GM20431 (cell line): ENCODE results near the gene FIGNL2.
"Not testable (repeated sequence)": the region's sequence is repeated elsewhere in the genome, so short reads cannot be mapped to it uniquely, and the experiment has no call there.

ENCODE experiments used
- in situ Hi-C: fragments of 300-500 bp; cut with MseI, MboI; formaldehyde crosslinking; loops from one replicate; pipeline ENCODE4 v1.15.0; 2020; ENCODE audit warnings: low sequenced_read_pairs; ENCODE audit not compliant: unreplicated experiment

FIGNL2 gene

DNA sequence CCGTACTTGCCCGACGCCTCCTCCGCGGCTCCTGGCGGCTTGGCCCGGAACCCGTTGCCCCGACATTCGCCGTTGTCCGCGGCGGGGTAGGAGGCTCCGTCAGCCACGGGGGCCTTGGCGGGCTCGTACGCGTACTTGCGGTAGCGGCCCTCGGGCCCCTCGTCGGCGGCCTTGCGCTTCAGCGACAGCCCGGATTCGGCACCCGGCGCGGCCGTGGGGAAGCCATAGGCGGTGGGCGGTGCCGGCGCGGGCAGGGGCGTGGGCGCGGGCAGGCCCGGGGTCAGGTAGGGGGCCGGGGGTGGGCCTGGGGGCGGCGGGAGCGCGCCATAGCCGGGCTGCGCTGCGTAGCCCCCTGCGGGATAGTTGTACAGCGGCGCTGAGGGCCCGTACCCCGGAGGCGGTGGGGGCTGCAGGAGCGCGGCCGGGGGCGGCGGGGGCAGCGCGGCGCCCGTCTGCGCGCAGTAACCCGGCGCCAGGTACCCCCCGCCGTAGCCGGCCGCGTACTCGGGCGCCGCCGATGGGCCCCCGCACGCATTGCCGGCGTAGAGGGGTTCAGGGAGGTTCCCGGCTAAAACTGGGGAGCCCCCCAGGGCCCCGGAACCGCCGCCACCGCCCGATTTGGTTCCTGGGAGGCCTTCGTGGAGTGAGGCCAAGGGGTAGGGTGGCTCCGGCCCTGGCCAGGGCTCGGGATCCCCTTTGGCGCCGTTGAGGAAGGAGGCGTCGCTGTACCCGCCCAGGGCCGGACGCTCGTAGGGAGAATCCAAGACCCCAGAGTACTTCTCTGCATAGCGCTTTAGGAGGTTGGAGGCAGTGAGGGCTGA lies 26.9 kb downstream of the FIGNL2 start:
- in situ Hi-C loops: no loop called here

DNA sequence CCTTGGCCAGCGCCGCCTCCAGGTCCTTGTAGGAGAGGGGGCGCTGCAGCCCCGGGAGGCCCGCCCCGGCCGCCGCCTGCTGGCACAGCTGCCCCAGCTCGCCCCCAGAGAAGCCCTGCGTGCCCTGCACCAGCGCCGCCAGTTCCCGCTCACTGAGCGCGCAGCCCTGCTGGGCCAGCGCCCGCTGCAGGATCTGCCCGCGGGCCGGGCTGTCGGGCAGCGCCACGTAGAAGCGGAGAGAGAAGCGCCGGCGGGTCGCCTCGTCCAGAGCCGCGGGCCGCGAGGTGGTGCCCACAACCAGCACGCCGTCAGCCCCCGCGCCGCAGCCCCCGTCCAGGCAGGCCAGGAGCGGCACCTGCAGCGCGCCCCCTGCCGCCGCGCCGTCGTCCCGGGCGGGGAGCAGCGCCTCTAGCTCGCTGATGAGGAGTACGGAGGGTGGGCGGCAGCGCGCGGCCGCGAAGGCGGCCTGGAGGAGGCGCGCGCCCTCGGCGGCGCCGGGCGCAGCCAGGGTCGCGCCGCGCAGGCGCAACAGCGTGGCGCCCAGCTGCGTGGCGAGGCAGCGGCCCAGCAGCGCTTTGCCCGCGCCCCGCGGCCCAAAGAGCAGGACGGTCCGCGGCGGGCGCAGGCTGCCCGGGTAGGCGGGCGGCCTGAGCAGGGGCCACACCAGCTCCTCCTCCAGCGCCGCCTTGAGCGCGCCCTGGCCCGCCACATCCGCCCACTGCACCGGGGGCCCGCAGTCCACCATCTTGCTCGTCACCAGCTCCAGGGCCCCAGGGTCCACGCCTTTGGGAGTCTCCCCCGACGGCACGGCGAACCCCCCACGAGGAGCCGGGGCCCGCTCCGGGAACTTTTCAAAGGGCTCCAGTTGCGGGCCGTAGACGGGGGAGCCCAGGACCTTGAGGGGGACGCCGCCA lies 27.7 kb downstream of the FIGNL2 start:
- in situ Hi-C loops: no loop called here

DNA sequence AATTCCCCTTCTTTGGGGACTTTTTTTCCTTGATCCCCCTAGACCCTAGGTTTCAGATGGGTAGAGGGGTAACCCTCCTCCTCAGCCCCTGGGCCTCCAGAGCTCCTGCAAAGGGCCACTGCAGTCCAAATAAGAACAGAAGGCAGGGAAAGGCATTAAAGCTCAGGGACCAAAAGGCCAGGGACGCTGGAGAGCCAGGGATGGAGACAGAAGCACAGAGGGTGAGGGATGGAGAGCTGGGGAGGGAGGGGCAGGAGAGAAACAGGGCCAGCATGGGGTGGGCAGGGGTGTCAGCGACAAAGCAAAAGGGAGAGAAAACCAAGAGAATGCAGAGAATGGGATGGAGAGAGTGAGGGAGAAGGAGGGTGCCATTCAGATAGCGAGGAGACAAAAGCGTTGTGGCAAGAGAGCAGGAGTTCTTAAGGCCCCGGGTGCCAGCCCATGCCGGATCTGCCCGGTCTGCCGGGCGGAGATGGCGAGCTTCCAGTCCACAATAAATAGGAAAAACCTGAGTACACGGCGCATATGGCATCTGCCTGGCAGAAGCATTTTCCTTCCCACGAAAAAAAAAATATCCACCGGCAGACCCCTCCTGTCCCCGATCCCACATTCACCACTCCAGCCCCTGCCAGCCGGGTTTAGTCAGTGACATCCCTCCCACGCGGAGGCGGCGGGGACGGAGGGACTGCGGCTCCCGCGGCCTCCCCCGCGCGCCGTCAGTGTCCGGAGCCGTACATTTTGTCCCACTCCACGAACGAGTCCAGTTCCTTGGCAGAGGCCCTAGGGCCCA lies 28.6 kb downstream of the FIGNL2 start:
- in situ Hi-C loops: no loop called here

DNA sequence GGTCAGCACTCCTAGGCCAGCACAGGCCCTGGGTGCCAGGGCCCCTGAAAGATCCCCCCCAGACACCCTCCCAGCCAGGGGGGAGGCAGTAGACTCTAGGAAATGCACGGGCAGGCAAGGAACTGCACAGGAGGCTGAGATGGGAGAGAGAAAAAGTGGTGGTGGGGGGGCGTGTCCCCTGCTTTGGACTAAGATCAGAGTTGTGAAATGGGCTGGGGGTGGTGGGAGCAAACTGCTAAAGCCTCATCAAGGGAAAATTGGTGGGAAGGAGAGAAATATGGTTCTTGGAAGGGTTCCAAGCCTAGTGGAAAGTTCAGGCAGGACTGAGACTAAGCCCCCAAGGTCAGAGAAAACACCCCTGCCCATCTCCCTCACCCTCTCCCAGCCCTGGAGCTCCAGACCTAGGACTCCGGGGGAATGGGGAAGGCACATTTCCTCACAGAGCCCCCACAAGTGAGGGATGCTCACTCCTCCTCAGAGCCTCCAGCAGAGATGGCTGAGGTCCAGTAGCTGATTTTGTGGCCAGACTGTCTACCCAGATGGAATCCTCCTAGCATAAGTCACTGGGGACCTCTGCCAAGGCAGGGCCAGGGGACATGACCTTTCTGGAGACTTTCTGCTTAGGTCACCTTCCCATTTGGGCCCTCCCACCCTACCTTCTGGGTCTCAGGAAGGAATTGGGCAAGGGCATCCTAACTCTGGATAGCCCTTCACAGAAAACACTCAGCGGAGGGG lies 29.8 kb downstream of the FIGNL2 start:
- in situ Hi-C loops: no loop called here

DNA sequence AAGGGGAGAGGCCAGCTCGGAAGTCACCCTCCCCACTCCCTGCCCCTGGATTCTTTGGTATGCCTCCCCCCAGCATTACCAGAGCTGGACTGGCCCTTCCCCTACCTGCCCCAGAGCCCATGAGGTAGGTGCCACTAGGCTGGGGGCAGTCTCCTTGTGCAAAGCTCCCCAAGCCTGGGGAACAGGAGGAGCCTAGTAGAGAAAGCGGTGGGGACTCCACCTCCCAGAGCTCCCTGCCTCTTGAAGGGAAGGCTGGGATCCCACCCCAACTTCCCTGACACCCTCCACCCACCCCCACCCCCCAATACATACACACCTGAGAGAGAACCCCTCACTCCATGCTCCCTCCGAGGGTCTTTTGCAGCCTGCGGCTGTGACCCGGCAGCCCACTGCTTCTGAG lies 30.4 kb downstream of the FIGNL2 start:
- in situ Hi-C loops: no loop called here

DNA sequence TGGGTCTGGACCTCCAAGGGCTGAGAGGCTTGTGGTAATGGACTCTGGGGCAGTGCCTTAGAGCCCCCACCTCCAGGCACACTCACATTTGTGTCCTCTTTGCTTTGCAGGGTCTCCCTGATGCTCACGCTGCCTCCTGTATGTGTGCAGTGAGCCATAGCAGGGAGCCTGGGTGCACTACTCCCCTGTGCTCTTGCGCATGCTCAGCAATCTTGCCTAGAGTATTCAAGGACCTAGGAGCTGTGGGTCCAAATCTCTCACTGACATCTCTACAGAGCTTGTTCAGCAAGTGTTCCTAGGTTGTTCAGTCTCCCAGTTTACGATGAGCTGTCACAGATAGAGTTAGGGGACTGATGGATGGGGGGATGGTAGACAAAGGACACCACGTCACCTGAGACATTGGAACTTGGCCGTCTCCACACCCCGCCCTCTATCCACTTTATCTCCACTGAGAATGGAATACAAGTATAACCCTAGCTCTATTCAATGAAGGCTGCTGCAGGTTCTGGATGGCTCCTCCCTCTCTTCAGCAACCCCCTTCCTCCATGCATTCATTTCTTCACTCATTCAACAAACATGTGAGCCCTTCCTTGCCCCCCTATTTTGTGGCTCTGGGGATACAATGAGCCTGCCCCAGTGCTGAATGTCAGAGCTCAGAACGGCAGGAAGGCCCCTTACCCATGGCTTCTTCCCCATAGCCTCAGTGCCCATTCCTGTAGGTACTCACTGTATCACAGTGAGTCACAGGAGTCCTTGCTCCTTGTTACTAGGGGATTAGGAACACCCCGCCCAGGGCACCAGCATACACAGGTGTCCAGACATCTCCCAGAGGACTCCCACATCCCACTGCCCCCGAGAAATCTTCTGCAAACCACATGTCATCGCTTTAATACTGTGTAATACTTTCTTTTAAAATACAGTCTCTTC lies 31.2 kb downstream of the FIGNL2 start:
- in situ Hi-C loops: no loop called here

DNA sequence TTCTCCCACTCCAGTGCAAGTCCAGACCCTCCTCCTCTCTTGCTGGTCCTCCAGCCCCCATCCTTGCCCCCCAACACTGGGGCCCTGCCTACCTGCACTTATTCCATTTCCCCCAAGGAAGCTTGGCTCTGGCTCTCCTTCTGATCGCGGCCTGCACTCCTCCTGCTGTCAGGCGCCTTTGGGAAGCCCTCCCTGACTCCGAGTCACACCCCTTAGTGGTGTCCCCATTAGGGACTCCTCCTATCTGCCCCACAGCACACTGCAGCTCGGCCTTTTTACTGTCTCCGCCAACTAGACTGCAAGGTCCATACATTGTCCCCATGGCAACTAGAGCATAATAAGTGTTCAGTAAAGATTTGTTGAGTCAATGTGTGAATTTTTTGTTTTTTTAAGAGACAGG lies 32.9 kb downstream of the FIGNL2 start:
- in situ Hi-C loops: no loop called here

DNA sequence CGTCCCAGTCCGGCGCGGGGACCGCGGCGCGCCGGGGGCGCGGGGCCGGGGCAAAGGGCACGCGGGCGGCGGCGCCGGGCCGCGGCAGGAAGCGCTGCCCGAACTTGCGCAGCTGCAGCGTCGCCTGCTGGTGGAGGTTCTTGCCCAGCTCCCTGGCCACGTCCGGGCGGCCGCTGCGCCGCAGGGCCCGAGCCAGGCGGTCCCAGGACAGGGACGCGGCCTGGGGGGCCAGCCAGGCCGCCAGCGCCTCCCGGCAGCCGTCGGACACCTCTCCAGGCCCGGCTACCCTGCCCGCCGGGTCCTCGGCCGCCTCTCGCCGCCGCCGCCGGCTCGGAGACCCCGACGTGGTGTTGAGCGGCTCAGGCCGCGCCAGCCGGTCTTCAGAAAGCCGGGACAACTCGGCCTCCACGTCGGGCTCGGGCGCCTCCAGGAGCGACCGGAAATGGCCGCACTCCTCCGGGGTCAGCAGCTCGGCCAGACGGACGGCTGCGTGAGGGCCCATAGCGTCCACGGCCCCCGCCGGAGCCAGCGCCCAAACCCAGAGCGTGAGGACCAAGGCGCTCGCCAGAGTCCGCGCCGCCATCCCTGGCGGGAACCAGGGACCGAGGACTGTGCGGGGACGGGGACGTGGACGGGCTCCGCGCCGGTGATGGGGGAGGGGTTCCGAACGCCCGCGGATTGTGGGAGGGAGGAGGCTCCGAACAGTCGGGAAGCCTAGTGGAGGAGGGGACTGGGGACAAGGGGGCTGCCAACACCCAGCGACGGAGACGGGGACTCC lies 34.0 kb downstream of the FIGNL2 start:
- in situ Hi-C loops: no loop called here

DNA sequence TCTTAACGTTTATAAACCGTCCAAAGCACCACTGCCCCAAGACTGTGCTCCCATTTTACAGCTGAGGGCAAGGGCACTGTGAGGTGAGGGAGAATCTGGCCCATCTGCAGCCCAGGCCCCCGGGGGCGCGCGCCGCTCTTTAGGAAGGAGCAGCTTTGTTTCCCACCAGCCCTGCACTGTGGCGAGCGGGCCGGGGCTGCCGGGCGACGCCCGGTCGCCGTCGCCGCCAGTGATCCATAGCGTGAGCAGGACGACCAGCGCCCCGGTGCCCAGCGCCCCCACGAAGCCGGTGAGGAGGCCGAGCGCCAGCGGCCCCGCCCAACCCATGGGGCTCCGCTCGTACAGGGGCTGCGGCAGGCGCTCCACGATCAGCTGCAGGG lies 34.6 kb downstream of the FIGNL2 start:
- in situ Hi-C loops: no loop called here

DNA sequence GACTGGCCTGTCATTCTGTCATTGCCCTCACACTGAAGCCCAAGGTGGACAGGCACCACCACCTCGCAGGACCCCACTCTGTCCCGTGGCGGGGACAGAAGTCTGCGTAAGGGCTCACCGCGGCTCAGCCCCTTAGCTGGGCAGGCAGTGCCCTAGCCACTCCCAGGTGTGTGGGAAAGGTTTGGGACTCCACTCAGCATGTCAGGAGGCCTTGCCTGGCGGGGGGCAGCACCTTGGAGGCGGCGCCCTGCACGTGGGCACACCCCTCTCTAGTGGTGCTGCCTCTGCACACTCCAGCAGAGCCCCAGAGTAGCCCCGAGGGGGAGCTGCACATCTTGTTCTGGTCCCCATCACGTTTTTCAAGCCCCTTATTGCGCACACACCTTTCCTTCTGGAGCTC lies 35.6 kb downstream of the FIGNL2 start:
- in situ Hi-C loops: no loop called here

DNA sequence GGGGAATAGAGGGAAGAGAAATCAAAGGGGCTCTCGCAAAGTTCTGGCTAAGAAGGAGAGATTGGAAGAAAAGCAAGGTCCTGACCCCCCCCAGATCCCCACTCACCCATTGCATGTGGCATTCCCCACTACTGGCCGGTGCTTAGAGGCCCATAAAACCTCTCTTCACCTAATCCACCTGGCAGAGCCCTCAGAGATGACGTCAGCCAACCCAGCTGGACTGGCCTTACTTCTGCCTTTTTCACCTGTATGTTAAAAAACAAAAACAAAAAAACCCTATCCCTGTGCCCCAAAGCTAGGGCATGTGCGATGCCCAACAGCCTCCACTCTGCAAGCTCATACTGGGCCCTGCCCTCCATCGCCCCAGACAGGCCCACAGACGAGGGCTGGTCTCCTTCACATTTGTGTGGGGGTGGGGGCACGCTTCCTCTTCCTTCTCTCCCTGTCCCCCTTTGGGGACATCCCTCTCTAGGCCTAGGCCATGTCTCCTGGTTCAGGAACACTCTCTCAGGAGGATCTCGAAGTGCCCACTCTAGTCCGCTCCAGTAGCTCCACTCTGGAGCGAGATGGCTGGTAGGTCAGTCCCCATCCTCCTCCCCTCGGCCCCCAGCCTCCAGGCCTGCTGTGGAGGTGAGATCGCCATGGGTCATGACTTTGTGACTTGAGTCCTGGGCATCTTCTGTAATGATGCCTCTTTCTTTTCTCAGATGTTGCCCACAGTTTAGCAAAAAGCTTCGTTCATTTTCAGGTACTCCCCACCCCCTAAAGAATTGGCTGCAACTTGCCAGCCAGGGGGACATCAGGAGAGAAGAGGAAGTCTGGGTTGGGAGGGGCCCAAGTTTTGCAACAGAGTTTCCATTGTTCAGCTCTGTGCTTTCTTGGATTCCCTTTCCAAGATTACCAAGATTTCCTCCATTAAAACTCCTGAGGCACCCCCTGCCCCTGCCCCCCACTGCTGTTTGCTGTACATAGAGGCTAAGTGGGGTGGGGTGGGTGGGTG lies 37.0 kb downstream of the FIGNL2 start:
- in situ Hi-C loops: no loop called here

DNA sequence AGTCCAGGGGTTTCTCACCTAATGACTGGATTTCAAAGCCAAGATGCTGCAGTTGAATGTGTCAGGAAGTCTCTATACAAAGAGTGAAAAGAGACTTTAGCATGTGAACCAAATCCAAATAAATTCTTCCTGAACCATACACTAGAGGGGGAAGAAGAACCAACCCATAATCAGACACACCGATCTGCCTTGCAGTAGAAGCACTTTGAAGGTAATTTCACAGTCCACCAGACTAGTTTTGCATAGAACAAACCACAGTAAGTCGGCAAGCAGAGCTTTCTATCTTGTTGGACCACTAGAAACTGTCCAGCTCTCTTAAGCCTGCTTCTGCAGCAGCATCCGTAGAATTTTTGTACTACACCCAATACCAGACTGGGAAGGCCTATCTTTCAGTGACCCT lies 39.3 kb downstream of the FIGNL2 start:
- in situ Hi-C loops: no loop called here

DNA sequence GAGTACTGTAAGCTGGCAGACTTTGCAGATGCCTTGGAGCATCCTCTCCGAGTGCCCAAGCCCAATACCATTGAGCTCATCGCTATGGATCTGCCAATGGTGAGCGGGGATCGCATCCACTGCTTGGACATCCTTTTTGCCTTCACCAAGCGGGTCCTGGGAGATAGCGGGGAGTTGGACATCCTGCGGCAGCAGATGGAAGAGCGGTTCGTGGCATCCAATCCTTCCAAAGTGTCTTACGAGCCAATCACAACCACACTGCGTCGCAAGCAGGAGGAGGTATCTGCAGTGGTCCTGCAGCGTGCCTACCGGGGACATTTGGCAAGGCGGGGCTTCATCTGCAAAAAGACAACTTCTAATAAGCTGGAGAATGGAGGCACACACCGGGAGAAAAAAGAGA lies 41.6 kb downstream of the FIGNL2 start:
- in situ Hi-C loops: no loop called here

DNA sequence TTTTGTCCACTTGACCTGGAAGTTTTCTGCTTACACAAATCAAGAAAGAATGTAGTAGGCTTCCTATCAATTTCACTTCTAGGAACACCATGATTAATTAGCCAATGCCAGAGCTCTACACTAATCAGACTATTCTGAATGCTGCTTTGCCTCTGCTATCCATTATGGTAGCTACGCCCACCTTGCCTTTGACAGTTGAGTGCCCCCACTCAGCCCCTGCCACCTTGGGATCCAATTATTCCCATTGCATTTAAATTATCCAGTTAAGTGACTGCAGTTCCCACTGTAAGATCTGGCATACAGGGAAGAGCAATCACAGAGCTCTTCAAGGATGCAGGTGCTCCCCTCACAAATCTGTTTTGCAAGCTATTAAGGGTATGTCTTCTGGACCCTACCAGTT lies 47.5 kb downstream of the FIGNL2 start:
- in situ Hi-C loops: no loop called here

DNA sequence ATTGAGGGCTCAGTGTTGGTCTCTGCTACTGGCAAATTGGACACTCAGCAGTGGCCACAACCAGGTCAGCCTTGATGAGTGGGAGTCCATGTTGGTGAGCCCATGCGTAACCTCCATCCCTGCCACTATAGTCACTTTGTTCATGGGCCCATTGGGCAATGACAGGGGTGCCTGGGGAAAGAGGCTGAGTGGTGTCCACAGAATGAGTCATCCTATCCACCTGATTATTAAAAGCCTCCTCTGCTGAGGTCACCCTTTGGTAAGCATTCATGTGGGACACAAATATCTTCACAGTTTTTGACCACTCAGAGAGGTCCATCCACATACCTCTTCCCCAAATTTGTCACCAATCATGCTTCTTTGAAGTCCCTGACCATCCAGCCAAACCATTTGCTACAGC lies 50.0 kb downstream of the FIGNL2 start:
- in situ Hi-C loops: no loop called here

DNA sequence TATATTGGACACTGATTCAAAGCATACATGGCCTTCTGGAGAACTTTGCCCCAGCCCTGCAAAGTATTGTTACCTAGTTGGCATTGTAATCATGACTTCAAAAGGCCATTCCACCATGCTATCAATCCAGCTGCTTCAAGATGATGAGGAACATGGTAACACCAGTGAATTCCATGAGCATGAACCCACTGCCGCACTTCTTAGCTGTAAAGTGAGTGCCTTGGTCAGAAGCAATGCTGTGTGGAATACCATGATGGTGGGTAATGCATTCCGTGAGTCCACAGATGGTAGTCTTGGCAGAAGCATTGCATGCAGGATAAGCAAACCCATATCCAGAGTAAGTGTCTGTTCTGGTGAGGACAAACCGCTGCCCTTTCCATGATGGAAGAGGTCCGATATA lies 50.5 kb downstream of the FIGNL2 start:
- in situ Hi-C loops: not testable (repeated sequence)

DNA sequence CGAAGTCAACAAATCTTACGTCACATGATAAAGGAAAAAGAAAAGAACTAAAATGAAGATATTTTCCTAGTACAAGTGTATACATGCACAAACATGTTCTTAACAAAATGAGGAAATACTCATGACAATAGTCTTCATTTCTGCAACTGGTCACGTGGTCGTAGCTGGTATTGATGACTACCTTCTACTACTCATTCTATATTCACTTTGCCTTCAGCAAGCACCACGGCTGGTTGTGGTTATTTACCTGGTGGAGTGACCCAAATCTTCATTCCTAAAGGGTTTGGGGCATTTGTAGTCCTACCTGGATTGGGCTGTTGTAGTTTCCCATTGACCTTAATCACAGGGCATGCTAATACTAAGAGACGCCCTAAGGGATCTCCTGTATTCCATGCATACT lies 51.2 kb downstream of the FIGNL2 start:
- in situ Hi-C loops: no loop called here
